ENCODE data around the gene TDRKH.

TDRKH gene

GRCh38 chr1:151762941-151763921 lies 27.1 kb downstream of the TDRKH start, which contains the start of gene MRPL9:
Gene MRPL9 (minus strand): TSS chr1:151763496. CDS start chr1:151763479, 17 bp downstream.
- peak within 1 kb of the TSS; percentile 95 for H3K4me3 ChIP-seq (ENCODE audit: low read depth, low read length)
- peak; percentile 77 for DNase-seq (ENCODE audit: low read depth)
- TF ChIP-seq CTCF (conservative IDR thresholded peaks at IDR 0.05; ENCODE audit: low read depth, low read length) = no peak

GRCh38 chr1:151760597-151761385 lies 29.5 kb downstream of the TDRKH start:
- H3K4me3 ChIP-seq (ENCODE audit: low read depth, low read length) = no peak overlapping the region
- DNase-seq (ENCODE audit: low read depth) = no peak
- TF ChIP-seq CTCF (conservative IDR thresholded peaks at IDR 0.05; ENCODE audit: low read depth, low read length) = no peak

GRCh38 chr1:151759241-151759640 lies 31.1 kb downstream of the TDRKH start:
- no peak for DNase-seq (ENCODE audit: low read depth)
- no peak overlapping the region for H3K4me3 ChIP-seq (ENCODE audit: low read depth, low read length)
- TF ChIP-seq CTCF (conservative IDR thresholded peaks at IDR 0.05; ENCODE audit: low read depth, low read length) = no peak

GRCh38 chr1:151756291-151756690 lies 34.0 kb downstream of the TDRKH start:
- DNase-seq (ENCODE audit: low read depth) = peak; percentile 33
- no peak overlapping the region for H3K4me3 ChIP-seq (ENCODE audit: low read depth, low read length)
- no peak for TF ChIP-seq CTCF (conservative IDR thresholded peaks at IDR 0.05; ENCODE audit: low read depth, low read length)

GRCh38 chr1:151741516-151741915 lies 48.8 kb downstream of the TDRKH start:
- H3K4me3 ChIP-seq (ENCODE audit: low read depth, low read length) = no peak overlapping the region
- no peak for TF ChIP-seq CTCF (conservative IDR thresholded peaks at IDR 0.05; ENCODE audit: low read depth, low read length)
- no peak for DNase-seq (ENCODE audit: low read depth)

- DNase-seq (ENCODE audit: low read depth) = no peak
- no peak for TF ChIP-seq CTCF (conservative IDR thresholded peaks at IDR 0.05; ENCODE audit: low read depth, low read length)
Measured at GRCh38 chr1:151739590-151740355, 50.5 kb downstream of the TDRKH start.

More at GRCh38 chr1:151739590-151740355, 50.5 kb downstream of the TDRKH start:
- no peak overlapping the region for H3K4me3 ChIP-seq (ENCODE audit: low read depth, low read length)

Measured in choroid plexus epithelial cell (primary cell).